ENCODE data around the gene MYBPC3.

DNA sequence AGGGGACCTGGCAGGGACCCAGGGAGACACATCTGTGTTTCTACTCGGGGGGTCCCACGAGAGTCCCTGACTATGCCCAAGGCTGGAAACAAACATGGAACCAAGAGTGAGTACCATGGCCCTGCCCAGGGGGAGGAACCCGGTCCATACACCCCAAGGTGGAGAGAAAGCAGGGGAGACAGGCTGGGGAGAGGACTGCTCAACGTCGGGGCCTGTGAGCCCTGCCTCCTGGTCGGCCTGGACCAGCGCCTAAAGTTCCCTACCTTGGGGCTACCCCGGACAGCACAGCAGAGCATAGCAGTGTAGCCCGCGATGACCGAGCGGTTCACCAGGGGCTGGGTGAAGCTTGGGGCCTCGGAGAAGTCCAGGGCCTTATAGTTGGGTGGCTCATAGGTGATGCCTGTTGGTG is 20.2 kb downstream of the MYBPC3 start:
- TF ChIP-seq, protein P1, sequence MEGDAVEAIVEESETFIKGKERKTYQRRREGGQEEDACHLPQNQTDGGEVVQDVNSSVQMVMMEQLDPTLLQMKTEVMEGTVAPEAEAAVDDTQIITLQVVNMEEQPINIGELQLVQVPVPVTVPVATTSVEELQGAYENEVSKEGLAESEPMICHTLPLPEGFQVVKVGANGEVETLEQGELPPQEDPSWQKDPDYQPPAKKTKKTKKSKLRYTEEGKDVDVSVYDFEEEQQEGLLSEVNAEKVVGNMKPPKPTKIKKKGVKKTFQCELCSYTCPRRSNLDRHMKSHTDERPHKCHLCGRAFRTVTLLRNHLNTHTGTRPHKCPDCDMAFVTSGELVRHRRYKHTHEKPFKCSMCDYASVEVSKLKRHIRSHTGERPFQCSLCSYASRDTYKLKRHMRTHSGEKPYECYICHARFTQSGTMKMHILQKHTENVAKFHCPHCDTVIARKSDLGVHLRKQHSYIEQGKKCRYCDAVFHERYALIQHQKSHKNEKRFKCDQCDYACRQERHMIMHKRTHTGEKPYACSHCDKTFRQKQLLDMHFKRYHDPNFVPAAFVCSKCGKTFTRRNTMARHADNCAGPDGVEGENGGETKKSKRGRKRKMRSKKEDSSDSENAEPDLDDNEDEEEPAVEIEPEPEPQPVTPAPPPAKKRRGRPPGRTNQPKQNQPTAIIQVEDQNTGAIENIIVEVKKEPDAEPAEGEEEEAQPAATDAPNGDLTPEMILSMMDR (IDR thresholded peaks at IDR 0.05), result no peak
- TF ChIP-seq POLR2AphosphoS5 (IDR thresholded peaks at IDR 0.05; ENCODE audit: insufficient read depth in 1 of 2, low read depth in 1 of 2) (no peak), POLR2A (IDR thresholded peaks at IDR 0.05) (no peak)

Data from vagina (tissue), 2 donors.